Fibroblast of skin of right biceps (primary cell): ENCODE measurements around the gene ADAR.
"Not testable (repeated sequence)": the region's sequence is repeated elsewhere in the genome, so short reads cannot be mapped to it uniquely, and the experiment has no call there.

Experiments
- DNase-seq: peaks from one replicate; pipeline ENCODE4 v3.0.0-alpha.2; 2013

The ADAR gene, protein sequence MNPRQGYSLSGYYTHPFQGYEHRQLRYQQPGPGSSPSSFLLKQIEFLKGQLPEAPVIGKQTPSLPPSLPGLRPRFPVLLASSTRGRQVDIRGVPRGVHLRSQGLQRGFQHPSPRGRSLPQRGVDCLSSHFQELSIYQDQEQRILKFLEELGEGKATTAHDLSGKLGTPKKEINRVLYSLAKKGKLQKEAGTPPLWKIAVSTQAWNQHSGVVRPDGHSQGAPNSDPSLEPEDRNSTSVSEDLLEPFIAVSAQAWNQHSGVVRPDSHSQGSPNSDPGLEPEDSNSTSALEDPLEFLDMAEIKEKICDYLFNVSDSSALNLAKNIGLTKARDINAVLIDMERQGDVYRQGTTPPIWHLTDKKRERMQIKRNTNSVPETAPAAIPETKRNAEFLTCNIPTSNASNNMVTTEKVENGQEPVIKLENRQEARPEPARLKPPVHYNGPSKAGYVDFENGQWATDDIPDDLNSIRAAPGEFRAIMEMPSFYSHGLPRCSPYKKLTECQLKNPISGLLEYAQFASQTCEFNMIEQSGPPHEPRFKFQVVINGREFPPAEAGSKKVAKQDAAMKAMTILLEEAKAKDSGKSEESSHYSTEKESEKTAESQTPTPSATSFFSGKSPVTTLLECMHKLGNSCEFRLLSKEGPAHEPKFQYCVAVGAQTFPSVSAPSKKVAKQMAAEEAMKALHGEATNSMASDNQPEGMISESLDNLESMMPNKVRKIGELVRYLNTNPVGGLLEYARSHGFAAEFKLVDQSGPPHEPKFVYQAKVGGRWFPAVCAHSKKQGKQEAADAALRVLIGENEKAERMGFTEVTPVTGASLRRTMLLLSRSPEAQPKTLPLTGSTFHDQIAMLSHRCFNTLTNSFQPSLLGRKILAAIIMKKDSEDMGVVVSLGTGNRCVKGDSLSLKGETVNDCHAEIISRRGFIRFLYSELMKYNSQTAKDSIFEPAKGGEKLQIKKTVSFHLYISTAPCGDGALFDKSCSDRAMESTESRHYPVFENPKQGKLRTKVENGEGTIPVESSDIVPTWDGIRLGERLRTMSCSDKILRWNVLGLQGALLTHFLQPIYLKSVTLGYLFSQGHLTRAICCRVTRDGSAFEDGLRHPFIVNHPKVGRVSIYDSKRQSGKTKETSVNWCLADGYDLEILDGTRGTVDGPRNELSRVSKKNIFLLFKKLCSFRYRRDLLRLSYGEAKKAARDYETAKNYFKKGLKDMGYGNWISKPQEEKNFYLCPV

DNA sequence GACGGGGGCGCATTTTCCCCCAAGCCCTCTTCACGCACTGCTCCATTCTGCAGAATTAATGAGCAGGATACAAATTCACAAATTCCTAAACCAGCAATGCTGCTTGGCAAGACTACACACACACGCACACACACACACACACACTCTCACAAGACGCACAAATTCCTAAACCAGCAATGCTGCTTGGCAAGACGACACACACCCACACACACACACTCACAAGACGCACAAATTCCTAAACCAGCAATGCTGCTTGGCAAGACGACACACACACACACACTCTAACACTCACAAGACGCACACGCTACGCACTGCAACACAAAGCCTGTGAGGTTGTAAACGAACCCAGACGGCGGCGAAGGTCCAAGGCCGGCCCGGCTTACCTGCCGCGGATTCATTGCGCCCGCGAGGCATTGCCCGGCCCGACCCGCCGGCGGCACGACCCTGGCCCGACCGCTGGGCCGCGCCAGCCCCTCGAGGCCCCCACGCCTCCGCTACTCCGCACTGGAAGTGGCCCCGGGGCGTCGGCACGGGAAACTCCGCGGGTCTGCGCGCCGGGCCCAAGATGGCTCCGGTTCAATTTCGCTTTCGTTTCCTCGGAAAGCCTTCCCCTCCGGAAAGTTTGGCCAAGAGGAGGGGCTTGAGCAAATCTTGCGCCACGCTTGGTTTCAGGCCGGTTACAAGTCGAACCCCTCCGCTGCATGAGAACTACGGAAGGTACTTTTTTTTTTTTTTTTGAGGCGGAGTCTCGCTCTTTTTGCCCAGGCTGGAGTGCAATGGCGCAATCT is at the start of gene ADAR:
ADAR (minus strand) TSS at position 578 of the 788 bp plus-strand sequence; CDS start at position 398, 180 bp downstream.
- DNase-seq = peak; percentile 98

DNA sequence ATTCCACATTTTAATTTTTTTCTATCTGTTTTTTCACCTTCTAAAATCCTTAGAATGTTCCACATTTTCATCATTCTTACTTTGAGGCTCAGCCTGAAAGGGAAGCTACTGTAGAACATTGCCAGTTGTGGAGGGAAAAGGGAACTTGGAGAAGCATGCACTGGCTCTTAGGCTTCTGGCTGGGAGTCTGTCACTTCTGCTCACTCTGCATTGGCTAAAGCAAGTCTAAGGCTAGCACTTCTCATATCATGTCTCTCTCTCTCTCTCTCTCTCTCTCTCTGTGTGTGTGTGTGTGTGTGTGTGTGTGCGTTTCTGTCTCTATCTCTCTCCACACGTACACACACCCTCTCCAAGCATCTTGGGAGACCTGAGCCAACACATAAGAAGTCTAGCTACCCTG is 49.6 kb upstream of the ADAR start:
- no peak for DNase-seq

DNA sequence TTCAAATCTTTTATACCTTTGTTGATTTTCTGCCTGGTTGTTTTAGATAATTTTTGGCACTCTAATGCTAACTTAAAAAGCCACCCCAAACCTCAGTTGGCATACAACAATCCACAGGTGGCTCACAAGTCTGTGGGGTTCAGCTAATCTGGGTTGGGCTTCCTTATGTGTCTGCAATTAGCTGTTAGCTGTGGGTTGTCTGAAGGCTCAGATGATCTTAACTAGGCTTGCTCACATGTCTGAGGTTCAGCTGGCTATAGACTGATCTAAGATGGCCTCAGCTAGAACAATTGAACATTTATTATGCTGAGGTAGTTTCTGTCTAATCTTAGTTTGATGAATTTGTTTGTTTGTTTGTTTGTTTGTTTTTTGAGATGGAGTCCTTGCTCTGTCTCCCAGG is 44.9 kb upstream of the ADAR start:
- DNase-seq = no peak

DNA sequence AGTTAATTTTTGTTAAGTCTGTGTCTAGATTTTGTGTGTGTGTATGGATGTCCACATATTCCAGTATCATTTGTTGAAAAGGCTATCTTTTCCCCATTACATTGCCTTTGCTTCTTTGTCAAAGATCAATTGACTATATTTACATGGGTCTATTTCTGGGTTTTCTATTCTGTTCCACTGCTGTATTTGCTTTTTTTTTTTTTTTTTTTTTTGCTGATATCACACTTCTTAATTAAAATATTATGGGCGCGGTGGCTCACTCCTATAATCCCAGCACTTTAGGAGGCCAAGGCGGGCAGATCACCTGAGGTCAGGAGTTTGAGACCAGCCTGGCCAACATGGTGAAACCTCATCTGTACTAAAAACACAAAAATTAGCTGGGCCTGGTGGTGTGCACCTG is 36.7 kb upstream of the ADAR start:
- not testable (repeated sequence) for DNase-seq

DNA sequence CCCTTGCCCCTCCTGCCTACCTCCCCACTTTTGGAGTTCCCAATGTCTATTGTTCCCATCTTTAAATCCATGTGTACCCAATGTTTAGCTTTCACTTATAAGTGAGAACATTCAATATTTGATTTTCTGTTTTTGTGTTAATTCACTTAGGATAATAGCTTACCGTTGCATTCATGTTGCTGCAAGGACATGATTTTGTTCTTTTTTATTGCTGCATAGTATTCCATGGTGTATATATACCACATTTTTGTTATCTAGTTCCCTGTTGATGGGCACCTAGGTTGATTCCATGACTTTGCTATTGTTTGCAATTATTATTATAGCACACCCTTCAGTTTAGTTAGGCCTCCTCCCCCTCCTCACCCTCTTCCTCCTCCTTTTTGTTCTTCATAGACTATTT is 33.5 kb upstream of the ADAR start:
- no peak for DNase-seq

DNA sequence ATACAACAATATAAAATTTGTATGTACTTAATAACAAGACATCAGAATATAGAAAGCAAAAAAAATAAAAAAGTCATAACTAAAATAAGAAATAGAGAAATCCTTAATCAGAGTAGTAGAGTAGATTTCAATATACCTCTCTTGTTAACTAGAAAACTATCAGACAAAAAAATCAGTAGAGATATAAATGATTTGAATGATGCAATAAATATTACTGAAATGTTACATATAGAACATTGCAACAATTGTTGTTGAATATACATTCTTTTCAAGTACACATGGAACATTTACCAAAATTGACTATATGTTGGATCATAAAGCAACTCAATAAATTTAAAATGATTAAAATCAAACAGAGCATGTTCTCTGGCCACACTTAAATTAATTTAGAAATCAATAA is 31.9 kb upstream of the ADAR start:
- DNase-seq = no peak

DNA sequence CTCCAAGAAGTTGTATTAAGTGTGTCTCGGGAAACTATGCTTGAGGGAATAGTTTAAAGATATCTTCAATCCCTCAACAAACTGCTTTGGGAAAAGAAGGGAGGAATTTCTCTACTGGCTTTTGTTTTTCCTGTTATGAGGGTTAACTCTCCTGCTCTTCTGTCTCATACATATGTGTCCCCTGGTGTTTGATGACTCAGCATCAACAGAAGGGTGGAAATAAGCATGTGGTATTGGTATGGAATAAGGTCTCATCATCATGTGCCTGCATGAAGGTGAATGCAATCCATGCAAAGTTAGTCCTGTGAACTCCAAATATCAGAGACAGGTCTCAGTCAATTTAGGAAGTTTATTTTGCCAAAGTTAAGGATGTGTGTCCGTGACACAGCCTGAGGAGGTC is 27.2 kb upstream of the ADAR start:
- no peak for DNase-seq

DNA sequence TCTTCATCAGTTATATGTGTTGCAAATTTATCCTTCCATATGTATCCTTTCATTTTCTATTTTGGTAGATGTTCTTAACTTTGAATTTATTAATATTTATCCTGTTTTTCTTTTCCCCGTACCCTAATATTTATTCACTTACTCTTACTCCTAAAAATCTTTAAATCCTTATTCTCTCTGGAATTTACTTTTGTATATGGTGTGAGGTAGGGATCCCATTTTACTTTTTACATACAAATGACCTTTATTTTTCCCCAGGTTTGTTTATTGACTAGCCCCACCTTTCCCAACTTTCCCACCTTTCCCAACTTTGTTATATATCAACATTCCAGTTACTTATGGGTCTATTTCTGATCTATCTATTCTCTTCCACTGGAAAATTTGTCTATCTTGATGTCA is 21.7 kb upstream of the ADAR start:
- DNase-seq = no peak

DNA sequence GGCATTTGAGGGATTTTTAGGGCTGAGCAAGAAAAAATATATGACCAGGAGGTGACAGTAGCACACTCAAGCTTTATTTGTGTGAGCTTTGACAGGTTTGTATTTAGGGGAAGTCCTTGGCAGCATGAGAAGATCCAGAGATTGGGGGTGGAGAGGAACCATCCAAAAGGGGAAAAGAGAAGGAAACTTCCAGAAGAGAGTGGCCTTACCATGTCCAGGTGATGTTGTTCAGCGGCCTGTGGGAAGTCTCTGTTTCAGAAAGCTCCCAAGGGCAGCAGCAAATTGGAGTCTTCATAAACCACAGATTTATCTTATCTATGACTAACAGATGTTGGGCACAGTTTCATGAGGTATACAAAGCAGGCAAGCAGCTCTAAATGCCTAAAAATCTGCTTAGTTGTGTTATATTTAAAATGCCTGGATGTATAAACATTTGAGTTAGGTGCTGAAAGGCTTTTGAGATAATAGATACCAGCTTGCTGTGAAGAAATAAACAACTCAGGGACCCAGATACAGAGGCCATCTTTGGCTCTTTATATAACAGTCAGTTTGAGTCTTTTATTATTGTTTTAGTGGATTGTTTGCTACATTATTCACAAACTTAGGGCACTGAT is 21.2 kb upstream of the ADAR start:
- no peak for DNase-seq

DNA sequence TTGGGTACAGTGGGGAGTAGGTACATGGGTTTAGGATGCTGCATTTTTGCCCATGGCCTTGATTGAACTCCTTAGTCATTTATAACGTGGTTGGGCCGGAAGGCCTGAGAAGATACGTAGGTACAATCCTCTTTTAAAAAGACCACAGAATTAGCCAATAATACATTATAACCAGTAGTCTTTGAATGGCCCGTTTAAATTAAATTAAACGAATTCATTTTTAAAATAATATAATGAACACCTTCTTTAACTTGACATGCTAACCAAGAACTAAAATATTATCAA is 20.1 kb upstream of the ADAR start:
- no peak for DNase-seq

DNA sequence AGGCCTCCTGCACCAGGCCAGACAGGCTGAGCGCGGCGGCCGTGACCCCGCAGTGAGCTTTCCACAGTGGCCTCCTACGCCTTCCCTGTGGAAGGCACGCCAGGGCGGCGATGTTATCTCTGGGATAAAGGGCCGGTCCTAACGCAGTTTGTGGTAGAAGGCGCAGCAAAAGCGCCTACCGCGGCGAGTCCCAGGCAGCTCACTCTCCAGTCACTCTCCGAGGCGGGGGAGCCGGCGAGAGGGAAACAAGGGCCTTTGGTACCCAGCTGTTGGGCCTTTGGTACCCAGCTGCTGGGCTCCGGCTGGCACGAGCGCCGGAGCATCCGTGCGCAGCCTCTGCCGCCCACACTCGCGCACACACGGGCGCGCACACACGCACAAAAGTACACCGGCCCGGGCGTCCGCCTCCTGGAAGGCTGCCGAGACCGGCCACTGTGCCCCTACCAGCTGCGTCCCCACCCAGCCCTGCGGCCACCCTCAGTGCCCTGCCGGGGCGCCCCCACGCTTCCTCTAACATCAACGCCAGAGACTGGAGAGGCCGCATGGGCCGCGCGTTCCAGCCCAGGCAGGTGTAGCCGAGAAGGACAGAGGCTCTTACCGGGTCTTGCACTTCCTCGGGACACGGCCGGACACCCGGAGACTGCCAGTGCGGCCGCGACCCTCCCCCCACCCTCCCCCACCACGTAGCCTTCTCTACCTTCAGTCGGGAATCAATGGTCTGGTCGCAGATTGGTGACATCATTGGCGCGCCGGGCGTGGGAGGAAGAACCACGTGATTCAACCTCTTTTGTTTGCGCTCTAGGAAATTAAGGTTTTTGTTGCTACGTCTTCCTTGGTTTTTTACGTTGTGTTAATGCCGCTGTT is 19.5 kb upstream of the ADAR start:
- DNase-seq = peak; percentile 94

DNA sequence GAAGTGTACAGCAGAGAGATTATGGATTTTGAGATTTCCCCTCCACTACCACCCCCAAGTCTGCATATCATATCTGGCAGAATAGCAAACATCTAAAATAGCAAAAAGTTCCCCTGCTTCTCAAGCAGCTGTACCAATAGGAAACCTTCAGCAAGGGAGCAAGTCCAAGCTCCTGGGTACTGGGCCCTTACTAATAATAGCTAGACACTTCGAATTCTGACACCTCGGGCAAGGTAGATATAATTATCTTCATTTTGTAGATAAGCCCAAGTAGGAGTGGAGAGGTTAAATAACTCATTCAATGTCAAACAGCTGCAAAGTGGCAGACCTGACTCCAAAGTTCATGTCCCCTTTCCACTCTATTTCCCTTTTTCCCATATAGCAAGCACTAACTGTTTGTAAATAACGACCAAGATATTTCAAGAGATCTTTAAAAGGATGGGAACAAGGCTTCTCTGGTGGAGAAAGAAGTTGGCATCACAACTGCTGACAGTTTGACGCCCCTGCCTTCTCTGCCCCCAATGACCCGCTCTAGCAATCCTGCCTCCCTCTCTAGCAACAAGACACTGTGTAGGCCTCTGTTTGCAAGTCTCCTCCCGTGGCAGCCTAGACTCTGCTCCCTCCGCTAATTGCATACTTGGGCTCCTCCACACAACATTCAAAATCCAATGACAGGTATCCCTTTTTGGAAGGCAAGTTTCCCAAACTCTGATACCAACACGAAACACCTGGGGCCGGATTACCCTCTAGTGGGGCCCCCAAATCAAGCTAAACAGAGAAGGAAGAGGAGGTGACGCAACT is 18.7 kb upstream of the ADAR start:
- no peak for DNase-seq

DNA sequence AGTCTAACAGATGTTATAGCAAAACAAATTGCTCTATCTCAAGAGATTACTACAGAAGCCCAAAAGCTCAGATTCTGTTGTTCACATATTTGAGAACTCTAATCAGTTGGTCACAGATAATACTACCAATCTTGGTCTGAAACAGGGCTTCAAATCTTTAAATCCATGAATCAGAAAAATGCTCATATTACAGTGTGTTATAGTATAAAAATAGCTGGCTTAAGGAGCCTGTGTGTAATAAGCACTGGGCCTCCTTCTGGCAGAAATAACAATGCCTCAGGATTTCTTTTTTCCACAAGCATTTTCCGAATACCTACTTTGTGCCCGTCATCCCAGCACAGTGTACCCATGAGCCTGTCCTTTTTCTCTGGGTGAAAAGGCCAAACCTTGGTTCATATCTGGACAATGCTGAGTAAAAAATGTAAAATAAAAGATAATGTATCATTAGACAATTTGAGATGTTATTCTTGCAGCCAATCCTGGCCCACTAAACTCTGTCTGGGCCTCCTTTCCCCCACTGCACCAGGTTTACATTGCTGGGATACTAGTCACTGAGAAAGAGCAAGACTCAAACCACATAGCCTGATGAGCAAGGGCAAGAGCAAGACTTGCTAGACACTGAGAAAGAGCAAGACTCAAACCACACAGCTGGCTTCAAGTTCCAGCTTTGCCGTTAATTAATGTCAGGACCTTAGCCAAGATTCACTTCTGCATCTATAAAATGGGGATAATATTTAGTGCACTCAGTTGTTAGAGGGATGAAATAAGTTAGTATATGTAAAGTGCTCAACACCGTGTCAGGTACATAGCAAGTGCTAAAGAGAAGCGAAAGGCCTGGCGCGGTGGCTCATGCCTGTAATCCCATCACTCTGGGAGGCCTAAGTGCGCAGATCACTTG is 17.0 kb upstream of the ADAR start:
- peak; percentile 87 for DNase-seq

DNA sequence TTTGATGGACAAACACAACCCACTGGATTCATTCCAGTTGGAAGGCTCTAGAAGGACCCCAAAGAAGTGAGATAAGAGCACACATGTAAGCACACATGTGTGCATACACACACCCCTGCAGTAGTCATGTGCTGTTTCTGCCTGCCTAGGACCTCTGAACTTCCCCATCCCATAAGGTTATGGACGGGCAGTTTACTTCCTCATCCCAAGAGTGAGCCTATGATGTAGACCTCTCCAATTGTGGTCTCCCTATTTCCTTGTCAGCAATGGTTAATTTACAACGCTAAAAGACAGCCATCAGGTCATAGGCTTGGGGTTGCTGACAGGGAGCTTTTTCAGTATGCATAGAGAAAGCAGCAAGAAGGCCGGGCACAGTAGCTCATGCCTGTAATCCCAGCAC is 15.4 kb upstream of the ADAR start:
- no peak for DNase-seq

DNA sequence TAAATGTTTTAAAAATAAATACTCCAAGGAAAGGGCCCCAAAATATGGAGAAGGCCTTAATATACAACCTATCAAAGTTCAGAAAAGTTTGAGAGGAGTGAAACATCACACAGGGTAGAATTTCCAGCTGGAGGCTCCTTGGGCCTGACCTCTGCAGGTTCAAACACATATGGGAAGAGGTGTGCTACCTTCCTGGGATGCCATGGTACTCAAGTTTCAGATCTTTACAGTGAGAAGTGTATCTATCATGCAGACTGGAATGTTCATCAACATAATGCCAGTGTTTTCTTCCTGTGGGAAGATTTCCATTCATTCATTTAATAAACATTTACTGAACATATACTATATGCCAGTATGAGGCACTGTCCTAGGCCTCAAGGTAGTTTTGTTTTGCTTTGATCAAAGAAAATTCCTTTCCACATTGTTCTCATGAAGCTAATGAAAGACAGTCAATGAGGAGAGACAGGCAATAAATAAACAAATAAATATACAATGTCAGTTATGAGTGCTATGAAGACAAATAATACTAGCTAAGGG is 14.6 kb upstream of the ADAR start:
- DNase-seq = no peak

DNA sequence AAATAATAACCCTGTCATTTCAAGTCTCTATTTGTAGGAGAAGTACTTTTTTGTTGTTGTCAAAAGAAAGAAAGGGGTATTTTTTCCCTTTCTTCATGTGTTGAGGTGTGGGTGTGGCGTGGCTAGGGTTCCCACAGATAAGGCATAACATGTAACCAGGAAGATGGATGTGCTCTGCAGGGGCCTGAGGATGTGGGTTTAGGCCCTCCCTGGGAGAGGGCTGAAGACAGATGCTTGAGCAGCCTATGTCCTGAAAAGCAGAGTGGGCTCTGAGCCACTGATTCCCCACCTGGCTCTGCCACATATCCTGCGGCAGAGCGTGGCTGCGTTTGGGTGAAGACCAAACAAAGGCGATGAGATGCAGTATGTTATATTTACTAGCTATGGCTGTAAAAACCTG is 13.9 kb upstream of the ADAR start:
- no peak for DNase-seq

DNA sequence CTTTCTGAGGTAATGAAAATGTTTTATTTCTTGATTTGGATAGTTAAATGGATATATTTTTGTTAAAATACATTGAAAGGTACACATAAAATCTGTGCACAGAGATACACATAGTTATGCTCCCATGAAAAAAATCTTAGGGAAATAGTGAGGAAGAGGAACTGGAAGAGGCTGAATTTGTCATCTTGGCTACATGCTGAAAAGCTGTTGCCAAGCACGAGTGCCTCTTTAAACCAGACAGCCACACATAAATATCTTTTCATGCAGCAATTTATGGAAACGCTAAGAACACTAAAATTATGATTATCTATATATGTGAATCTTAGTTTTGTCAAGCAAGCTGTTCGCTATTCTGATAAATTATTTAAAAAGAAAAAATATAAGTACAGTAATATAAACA is 12.8 kb upstream of the ADAR start:
- no peak for DNase-seq

DNA sequence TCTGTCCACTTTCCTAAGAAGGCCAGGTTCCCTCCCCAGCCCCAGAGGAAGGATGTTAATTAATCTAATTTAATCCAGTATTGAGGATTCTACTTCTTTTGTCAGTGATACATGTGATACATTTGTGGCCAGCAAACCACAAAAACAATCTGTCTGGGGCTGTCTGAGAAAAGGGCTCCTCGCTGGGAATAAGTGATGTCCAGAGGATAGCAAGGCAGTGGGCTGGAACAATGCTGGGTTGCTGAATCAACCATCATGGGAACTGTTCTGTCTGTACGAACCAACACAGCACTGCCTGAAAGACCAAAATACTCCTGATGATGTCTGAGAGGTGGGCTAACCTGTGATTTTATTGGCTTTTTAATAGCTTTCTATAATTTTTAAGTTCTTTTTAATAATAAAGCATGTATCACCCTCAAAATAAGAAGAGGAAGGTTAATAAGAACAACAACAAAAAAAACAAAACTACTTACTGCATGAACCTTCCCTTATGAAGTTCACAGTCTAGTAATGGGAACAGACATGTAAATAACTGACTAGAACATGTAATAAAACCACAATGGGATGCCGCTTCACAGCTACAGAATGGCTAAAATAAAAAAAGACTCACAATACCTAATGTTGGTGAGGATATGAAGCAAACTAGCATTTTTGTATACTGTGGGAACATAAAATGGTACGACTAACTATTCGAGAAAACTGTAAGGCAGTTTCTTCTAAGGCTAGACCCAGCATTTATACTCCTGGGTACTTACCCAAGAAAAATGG is 11.4 kb upstream of the ADAR start:
- DNase-seq = no peak
